ENCODE measurements around the gene CTNND2.

The CTNND2 gene

DNA sequence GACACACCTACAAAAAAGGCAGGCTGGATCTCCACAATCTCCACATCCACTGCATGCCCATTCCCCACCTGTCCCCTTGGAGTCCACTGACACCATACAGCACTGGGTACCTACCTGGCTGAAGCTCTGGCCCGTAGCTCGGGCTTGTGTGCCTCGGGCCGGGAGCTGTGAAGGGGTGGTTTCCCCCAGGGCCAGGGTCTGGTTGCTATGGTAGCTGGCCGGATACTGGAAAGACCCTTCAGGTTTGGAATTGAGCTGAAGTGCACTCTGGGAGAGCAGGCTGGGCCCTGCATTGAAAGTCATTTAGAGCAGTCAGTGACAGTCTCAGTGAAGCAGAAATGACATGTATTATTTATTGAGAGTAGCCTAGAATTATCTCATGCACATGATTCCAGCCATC lies 507.3 kb downstream of the CTNND2 start:
- TF ChIP-seq, protein P1, sequence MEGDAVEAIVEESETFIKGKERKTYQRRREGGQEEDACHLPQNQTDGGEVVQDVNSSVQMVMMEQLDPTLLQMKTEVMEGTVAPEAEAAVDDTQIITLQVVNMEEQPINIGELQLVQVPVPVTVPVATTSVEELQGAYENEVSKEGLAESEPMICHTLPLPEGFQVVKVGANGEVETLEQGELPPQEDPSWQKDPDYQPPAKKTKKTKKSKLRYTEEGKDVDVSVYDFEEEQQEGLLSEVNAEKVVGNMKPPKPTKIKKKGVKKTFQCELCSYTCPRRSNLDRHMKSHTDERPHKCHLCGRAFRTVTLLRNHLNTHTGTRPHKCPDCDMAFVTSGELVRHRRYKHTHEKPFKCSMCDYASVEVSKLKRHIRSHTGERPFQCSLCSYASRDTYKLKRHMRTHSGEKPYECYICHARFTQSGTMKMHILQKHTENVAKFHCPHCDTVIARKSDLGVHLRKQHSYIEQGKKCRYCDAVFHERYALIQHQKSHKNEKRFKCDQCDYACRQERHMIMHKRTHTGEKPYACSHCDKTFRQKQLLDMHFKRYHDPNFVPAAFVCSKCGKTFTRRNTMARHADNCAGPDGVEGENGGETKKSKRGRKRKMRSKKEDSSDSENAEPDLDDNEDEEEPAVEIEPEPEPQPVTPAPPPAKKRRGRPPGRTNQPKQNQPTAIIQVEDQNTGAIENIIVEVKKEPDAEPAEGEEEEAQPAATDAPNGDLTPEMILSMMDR (IDR thresholded peaks at IDR 0.05) = no peak

DNA sequence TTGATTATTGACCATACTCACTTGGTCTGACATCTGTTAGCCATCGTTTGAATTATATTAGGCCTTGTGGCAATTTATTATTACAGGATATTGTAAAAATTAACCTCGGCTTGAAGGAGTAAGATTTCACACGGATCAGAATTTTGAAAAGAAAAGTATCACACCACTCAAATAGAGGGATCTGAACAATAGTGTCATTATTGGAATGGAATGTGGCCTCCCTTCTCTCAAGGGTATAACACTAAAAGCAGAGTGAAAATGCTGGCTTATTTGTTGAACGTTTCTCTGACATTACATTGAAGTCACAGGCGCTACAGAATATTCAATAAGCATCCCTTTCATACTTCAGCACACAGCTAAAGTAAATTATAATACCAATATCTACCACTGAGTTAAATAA lies 509.3 kb downstream of the CTNND2 start:
- TF ChIP-seq, protein P1 (IDR thresholded peaks at IDR 0.05) = no peak

DNA sequence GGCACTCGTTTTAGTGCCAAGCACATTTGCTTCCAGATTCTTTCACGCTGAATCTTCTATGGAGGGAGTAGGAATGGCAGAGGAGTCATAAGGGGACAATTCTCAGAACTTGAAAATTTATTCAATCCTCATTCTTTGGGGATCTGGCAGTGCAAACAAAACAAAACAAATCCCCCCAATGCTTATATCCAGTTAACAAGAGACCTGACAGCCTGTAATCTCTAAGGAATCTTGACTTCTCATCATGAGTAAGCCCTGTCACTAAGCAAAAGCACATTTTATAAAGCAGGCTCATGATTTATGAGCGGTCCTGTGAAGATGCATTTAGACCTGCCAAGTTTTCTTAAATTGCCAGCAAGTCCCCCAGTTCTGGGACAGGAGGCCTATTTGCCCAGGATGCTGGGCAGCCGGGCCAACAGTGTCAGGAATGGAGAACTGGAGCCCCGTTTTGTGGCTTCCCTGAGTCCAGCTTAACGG lies 513.9 kb downstream of the CTNND2 start:
- TF ChIP-seq, protein P1 (IDR thresholded peaks at IDR 0.05) = no peak

DNA sequence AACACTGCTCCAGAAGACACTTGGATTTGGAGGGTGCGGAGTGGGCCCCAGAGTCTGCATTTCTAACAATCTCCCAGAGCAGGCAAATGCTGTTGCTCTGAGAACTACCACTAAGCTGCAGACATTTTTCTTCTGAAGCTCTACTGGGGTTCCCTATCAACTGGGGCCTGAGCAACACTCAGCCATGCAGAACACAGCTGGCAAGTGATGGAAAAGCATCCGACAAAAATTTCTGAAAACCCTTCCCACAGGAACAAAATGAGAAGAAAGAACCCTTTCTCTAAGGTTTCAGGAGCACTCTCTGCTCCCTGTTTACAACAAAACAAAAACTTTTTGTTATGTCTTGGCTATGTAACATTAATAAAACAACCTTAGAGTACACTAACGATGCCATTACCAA lies 516.9 kb downstream of the CTNND2 start:
- TF ChIP-seq, protein P1 (IDR thresholded peaks at IDR 0.05) = no peak

DNA sequence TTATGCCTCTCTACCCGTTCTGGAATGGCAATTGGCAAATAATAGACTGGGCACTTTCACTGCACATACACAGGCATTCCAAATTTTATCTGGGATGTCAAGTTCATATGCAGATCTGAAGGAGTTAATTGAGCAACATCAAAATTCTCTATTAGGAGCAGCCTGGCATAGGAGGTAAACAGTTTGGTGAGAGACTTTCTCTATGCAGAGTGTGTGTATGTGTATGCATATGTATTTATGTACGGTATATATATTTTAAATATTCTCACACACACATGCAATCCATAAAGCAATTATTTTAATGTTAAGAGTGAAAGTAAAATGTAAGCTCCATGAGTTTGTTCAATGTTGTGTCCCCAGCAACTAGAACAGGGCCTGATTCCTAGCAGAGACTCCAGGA lies 517.8 kb downstream of the CTNND2 start:
- TF ChIP-seq, protein P1 (IDR thresholded peaks at IDR 0.05) = no peak

DNA sequence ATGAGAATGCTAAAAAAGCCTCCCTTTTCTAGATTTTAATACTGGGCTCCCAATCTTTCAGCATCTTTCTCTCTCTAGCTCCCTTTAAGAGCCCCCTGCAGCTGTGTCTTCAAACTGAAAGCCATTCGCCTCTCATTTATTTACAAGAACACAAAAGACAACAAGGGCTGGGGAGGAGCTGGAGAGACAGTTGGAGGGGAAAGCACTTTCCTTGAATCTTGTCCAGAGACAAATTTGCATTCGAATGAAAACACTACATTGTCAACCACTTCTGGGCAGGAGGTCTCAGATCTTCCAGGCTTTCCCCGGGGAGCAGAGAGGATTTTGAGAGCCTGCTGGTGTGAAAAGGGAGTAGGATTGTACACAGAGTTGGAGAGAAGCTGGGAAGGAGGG lies 518.3 kb downstream of the CTNND2 start:
- TF ChIP-seq, protein P1 (IDR thresholded peaks at IDR 0.05) = no peak

DNA sequence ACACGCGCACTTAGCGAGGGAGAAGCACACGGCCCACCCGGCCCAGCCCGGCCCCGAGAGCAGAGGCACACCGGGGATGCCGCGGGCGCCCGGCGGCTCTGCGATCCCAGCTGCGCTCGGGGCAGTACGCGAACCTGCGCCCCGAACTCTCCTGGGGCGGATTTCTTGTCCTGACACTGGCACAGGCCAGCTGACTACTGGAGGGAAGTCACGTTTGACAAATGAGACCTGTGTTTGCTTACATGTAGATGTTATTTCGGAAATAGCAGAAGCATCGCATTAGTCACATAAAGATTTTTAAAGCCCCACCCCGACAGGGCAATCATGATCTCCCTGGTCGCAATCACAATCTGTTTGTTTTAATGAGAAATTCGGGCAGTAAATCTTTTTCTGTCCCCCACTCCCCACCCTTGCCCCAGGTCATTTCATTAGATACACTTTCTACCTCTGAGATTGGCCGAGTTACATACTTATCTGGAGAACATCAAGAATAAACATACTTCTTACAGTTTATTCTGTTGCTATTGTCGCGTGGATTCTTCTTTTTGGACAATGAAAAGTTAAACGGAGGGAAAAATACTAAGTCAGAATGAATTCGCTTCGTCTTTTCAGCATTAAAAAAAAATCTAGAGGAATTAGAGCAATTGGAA lies 518.9 kb downstream of the CTNND2 start:
- TF ChIP-seq, protein P1 (IDR thresholded peaks at IDR 0.05) = no peak

Data from LNCAP (cell line).